GM11168 (cell line): Measurements from ENCODE around the gene BACE2.
"Not testable (repeated sequence)": the region's sequence is repeated elsewhere in the genome, so short reads cannot be mapped to it uniquely, and the experiment has no call there.

Experiments
- in situ Hi-C: fragments of 300-500 bp; cut with MboI; formaldehyde crosslinking; loops from one replicate; pipeline ENCODE4 v1.12.0; 2022; ENCODE audit warnings: low sequenced_read_pairs; ENCODE audit not compliant: unreplicated experiment

BACE2 gene

GRCh38 chr21:41175080-41175479 lies 7.1 kb downstream of the BACE2 start:
- in situ Hi-C loops = no loop called here

DNA sequence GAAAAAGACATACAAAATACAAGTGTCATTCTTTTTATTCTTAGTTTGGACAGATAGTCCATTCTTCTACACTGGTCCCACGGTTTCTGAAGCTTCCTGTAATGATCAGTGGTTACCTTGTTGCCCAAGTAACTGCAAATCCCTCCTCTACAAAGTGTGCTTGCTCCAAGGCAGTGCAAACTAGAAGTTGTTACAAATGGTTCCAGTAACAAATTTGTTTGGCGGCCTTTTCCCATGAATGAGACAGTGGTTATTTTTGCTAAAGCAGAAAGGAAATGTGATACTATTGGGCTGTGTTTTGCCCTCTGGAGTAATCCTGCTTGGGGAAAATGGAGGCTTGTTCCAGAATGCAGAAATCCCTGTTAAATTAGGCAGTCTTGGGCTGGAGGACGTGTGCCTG lies 8.9 kb downstream of the BACE2 start:
- in situ Hi-C loops = no loop called here

GRCh38 chr21:41180752-41181151 lies 12.8 kb downstream of the BACE2 start:
- in situ Hi-C loops = no loop called here

GRCh38 chr21:41182547-41182946 lies 14.6 kb downstream of the BACE2 start:
- in situ Hi-C loops = no loop called here

GRCh38 chr21:41183575-41183974 lies 15.6 kb downstream of the BACE2 start:
- in situ Hi-C loops = no loop called here

DNA sequence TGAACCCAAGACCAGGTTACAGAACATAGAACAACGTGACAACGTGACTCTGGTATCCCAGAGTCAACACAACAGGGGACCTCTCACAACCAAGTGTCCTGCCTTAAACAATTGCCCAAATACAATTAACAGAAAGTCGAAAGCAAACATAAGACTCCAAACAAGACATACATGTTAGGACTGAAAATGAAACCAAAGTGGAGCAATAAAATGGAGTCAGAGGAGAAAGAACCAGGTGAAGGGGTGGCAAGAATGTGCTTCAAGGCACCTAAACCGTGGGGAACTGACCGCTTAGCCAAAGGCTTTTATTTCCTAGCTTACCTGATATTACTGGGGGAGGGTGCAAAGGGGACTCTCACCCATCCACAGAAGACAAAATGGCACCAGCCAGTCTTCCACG lies 17.8 kb downstream of the BACE2 start:
- in situ Hi-C loops = no loop called here

DNA sequence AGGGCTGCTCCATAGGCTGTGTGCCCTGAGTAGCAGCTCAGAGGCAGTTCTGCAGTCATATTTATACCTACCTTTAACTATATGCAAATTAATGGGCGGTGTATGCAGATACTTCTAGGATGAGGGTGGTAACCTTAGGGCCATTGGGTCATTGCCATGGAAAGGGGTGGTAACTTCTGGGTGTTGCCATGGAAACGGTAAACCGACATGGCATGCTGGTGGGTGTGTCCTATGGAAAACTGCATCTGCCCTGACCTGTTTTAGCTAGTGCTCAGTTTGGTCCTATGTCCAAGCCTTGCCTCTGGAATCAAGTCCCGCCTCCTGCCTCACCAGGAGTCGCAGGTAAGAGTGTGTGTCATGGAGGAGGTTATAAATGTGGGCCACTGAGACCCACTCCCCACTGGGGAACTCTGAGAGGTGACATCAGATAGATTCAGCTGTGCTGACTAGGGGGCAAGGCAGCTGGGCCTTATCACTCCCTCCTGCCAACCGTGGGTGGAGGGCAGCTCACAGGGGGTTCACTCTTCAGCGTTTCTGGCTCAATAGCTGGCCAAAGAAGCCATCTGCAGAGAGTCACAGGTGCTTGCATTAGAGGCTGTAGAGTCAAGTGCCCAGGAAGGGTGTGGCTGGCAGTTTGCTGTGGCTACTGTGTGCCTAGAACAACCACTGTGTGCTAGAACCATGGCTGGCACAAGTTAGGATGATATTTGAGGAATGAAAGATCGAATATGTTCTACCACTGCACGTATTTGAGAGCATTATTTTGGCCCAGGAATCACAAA lies 19.0 kb downstream of the BACE2 start:
- in situ Hi-C loops = no loop called here

GRCh38 chr21:41187537-41188025 lies 19.6 kb downstream of the BACE2 start:
- in situ Hi-C loops = no loop called here

DNA sequence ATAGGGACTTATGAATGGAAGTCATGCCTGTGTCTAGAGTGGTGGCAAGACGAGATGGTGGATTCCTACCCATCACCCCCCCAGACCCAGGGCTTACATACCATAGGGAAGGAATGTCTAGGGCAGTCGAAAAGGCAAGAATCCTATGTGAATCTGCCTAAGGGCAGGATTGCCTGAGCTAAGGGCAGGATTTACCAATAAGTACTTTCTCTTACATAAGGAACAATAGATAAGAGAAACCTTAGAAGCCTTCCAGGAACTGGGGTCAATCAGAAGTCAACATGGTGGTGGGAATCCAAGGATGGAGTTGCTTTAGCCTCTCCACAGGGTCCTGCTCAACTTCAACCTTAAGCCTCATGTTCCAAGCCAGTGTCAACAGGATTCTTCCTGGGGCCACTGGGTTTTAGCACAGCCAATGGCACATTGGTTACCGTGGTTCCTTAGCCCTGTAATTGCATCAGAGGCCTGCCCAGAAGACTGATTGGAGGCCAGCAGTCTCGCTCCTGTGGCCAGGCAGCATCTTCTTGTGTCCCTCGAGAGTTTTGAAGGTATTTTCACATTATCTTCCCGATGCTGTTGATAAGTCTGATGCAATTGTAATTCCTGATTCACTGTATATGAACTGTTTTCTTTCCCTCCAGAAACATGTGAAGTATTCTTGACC lies 20.7 kb downstream of the BACE2 start:
- in situ Hi-C loops = no loop called here

DNA sequence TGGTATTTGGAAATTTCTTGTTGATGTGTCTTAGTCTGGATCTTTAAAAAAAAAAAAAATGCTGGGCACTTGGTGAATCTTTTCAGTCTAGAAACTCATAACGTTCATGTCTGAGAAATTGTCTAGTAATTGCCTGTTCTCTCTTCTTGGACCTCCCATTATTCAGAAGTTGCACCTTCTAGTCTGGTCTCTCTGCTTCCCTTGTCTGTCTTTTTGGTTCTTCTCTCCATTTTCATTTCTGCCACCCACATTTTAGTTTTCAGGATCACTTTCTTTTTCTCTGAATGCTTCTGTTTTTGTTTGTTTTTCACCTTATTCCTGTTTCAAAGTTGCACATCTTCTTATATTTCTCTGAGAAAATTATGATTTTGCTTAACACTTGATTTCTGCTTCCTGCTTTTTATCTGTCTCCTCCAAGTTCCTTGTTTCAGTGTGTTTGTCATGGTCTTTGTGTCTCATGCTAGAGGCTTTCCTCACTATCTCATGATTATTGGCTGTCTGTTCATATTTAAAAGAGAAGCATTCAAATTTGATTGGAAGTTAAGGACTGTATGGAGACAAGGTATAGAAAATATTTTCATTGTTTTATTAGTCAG lies 21.3 kb downstream of the BACE2 start:
- in situ Hi-C loops = no loop called here

GRCh38 chr21:41192552-41192951 lies 24.6 kb downstream of the BACE2 start:
- in situ Hi-C loops = not testable (repeated sequence)

DNA sequence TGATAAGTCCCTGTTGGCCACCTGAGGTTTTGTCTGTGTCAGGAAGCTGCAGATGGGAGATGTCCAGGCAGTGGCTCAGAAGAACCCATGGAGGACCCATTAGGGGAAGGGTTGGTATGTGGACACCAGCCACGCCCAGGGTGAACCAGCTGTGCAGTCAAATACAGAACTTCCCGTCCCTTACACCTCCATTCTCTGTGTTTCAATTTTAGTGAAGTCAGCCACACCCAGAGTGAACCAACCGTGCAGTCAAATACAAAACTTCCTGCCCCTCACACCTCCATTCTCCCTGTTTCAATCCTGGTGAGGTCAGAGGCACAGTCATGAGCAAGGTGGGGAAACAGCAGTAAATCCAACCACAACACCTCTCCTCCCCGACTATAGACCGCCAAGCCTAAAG lies 27.4 kb downstream of the BACE2 start:
- in situ Hi-C loops = no loop called here

- in situ Hi-C loops = no loop called here
Observed at GRCh38 chr21:41196993-41197392, 29.0 kb downstream of the BACE2 start.

GRCh38 chr21:41197582-41197981 lies 29.6 kb downstream of the BACE2 start:
- in situ Hi-C loops = no loop called here

- in situ Hi-C loops = not testable (repeated sequence)
Observed at GRCh38 chr21:41198647-41199046, 30.7 kb downstream of the BACE2 start.

DNA sequence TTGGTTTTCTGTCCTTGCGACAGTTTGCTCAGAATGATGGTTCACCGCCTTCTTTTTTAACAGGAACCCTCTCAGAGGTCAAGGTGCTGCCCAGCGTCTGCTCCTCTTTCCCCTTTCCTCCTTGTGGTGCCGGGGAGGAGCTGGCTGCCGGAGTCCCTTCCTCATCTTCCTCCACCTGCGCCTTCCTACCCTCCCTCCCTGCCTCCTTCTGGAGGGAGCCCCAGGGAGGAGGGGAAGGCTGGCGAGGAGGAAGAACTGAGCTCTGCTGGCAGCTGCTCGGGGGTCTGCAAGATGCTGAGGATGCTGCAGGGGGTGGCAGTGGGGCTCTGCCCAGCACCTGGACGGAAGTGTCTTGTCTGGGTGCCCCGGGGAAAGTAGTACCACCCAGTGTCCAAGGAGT lies 31.2 kb downstream of the BACE2 start:
- in situ Hi-C loops = no loop called here

DNA sequence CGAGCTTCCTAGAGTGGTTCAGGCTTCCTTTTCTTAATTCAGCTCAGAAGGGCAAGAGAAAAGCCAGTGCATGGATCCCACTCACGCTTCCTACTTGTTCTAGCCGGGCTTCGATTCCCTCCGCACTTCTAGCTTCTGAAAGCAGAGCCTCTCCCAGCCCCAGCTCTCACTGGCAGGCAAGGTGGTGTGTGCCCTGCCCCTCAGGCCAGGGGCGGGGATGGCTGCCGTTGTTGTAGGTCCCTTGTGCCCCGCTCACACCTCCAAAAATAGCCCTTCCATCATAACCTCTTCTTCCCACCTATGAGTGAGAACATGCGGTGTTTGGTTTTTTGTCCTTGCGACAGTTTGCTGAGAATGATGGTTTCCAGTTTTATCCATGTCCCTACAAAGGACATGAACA lies 31.6 kb downstream of the BACE2 start:
- in situ Hi-C loops = no loop called here

GRCh38 chr21:41201385-41201784 lies 33.4 kb downstream of the BACE2 start:
- in situ Hi-C loops = no loop called here

DNA sequence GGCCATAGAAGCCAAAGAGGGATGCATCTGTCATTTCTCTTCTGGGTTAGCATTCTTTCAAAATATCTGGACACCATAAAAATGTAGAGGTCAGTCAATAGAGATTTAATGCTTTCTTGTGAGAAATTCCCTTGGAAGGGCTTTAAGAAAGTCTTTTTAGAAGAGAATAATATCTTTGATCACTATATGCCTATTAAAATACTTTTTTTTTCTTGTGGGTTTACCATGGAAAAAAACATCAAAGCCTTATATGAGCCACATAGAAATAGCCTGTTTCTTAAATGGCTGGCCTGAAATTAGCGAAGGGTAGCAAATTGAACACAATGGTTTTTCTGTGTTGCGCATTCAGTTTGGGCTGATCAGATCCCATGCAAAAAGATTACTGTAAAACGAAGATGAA lies 36.8 kb downstream of the BACE2 start:
- in situ Hi-C loops = no loop called here

GRCh38 chr21:41207401-41208375 lies 39.7 kb downstream of the BACE2 start:
- in situ Hi-C loops = no loop called here
